ENCODE measurements around the gene MTCP1. TPM values are rescaled to one million over a fixed set of nuclear protein-coding genes. Genes with fewer than 3 reads are reported as not detected.

Gene MTCP1
- total and polyA plus RNA-seq, 9 of the 15 experiments (the other 6 are each of a cell fraction or from before 2014, with no cell fraction given), result 12.7 to 28.0 (median 22.9) TPM

- TF ChIP-seq ZNF407 (IDR thresholded peaks at IDR 0.05; ENCODE audit: low read depth) (no peak), KAT7 (CRISPR knock-in tag; IDR thresholded peaks at IDR 0.05; ENCODE audit: borderline replicate concordance) (no peak), TCF7 (IDR thresholded peaks at IDR 0.05; ENCODE audit: borderline replicate concordance) (no peak), TAF15 (IDR thresholded peaks at IDR 0.05; ENCODE audit: low read depth, low read length) (no peak), PBX2 (CRISPR knock-in tag; IDR thresholded peaks at IDR 0.05; ENCODE audit: low read depth) (no peak), PBX2 (tag; conservative IDR thresholded peaks at IDR 0.05; ENCODE audit: low read depth) (no peak), JUN (IDR thresholded peaks at IDR 0.05; ENCODE audit: borderline replicate concordance, low read depth, low read length) (no peak), JUN (CRISPR knock-in tag; IDR thresholded peaks at IDR 0.05; ENCODE audit: borderline replicate concordance) (no peak), MTA2 (IDR thresholded peaks at IDR 0.05; ENCODE audit: low read depth) (no peak), FOXO4 (CRISPR knock-in tag; IDR thresholded peaks at IDR 0.05) (no peak)
Observed at GRCh38 chrX:155061760-155062159, 9.2 kb downstream of the MTCP1 start (continued).
